Amniotic stem cell (primary cell): ENCODE results near the gene FNDC3B.
A peak's percentile ranks its signal among the peaks of the same experiment; 100 is the strongest.
"Not testable (repeated sequence)": the region's sequence is repeated elsewhere in the genome, so short reads cannot be mapped to it uniquely, and the experiment has no call there.

ENCODE experiments used
- DNase-seq: peaks from one replicate; lab custom pipeline; 2025; lab: John Stamatoyannopoulos, UW

The FNDC3B gene

GRCh38 chr3:172039436-172040077 lies at the start of gene FNDC3B:
FNDC3B (plus strand) TSS chr3:172039578; CDS start chr3:172112480, 72,902 bp downstream.
- DNase-seq, result peak; percentile 88

GRCh38 chr3:171990239-171990638 lies 49.1 kb upstream of the FNDC3B start:
- DNase-seq, result not testable (repeated sequence)

GRCh38 chr3:171991166-171991565 lies 48.2 kb upstream of the FNDC3B start:
- DNase-seq, result no peak

GRCh38 chr3:171994646-171995428 lies 44.5 kb upstream of the FNDC3B start:
- DNase-seq, result peak; percentile 61

DNA sequence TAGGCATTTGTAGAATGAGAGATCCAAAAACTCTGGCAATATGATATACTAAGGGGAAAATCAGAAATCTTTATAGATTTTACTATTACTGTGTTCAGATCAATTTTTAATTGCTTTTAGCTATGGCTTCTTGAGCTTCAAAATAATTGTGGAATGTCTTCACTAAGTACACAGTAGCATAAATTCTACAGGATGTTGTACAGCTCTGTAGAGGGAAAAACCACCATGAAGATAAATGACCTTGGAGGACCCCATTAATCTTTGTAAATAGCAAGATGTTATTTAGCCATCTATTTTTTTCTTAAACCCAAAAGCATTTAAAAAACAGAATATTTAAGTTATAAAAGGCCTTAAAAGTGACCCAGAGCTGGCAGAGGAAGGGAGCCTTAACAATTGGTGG lies 43.9 kb upstream of the FNDC3B start:
- DNase-seq, result no peak

DNA sequence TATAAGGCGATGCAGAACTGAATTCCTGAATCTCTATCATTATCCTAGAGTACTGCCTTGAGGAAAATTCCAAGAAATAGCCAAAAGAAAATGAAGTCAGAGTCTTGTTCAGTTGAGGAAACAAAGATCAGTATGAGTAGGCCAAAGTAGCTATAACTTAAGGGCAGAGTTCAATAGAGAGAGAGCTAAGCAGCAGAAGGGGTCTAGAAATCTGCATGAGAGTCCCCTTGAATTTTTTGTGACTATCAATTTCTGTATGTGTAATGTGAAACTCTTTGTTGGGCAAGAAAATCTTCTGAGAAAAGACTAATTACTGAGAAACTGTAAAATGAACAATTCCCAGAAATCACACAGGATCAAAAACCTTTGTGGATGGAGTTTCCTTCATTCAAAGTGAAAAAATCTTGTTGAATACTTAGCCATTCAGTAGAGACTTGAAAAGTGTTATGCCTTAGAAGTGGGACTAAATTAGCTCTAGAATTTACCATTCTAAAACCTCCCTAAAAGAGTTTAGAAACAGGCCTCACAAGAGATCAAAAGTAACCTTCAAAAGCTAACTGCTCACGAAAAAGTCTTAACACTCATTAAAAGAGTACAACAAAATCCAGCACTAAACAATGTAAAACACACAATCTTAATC lies 43.1 kb upstream of the FNDC3B start:
- no peak for DNase-seq

DNA sequence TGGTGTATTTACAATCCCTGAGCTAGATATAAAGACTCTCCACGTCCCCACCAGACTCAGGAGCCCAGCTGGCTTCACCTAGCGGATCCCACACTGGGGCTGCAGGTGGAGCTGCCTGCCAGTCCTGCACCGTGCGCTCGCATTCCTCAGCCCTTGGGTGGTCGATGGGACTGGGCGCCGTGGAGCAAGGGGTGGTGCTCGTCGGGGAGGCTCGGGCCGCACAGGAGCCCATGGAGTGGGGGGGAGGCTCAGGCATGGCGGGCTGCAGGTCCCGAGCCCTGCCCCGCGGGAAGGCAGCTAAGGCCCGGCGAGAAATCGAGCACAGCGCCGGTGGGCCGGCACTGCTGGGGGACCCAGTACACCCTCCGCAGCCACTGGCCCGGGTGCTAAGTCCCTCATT lies 40.6 kb upstream of the FNDC3B start:
- not testable (repeated sequence) for DNase-seq

GRCh38 chr3:172001616-172002015 lies 37.8 kb upstream of the FNDC3B start:
- DNase-seq, result not testable (repeated sequence)

GRCh38 chr3:172002512-172003078 lies 36.8 kb upstream of the FNDC3B start:
- no peak for DNase-seq

GRCh38 chr3:172003146-172003545 lies 36.2 kb upstream of the FNDC3B start:
- DNase-seq, result no peak

GRCh38 chr3:172007065-172007370 lies 32.4 kb upstream of the FNDC3B start:
- DNase-seq, result no peak

DNA sequence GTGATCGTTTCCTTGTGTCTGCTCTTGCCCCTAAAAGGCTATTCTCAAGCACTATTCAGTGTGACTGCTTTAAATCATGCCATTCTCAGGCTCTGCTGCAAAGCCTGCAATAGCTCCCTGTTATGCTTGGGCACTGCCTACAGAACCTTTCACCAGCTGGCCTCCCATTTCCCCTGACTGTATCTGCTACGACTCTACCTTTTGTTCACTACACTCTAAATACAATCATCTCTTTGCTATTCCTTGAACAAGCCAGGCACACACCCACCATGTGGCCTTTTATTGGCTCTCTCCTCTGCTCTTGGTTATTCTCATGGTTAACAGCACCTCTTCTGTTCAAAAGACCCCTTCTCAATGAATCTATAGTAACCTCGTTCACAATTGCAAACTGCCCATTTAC lies 29.6 kb upstream of the FNDC3B start:
- DNase-seq, result no peak

DNA sequence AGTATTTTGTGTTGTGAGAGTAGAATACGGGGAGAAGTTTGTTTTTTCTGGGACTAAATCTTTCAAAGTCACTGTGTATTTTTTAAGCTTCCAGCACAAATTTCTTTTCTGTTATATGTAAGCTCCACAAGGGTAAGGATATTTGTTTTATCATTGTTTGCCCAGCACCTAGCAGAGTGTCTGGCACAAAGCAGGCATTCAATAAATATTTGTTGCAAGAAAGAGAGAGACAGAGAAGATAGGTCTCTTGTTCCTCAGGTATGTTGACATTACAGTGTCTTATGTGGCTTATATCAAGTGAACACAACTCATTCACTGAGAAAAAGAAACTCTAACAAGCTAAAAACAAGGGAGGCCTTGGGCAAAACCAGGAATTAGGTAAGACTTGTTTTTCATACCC lies 26.6 kb upstream of the FNDC3B start:
- DNase-seq, result no peak

DNA sequence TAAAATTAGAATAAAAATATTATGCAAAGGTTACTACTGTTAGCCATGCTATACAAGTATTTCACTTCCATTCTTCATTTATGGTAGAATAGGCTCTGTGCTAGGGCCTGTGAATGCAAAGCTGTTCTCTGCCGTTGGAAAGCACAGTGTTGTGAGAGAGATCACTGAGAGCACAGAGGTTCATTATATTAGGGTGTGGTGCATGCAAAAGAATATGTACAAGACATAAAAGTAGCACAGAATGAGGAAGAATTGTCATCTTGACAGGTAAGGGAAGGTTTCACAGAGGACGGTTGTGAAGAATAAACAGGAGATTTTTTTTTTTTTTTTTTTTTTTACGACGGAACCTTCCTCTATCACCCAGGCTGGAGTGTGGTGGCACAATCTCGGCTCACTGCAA lies 25.2 kb upstream of the FNDC3B start:
- DNase-seq, result no peak

DNA sequence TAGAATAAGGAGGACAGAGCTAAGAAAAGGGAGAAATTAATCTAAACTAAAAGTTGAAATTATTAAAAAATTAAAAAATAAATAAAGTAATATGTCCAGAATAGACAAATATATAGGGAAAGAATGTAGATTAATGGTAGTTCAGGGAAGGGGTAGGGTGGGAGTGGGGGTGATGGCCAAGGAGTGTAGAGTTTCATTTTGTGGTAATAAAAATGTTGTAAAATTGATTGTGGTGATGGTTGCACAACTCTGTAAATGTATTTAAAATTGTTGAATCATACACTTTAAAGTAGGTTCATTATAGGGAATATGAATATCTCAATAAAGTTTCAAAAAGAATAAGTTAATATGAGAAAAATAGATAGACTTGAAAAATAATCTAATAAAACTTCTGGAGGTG lies 21.0 kb upstream of the FNDC3B start:
- no peak for DNase-seq

- DNase-seq, result no peak
Measured at GRCh38 chr3:172020763-172021162, 18.6 kb upstream of the FNDC3B start.

- DNase-seq, result no peak
Measured at GRCh38 chr3:172021164-172021563, 18.2 kb upstream of the FNDC3B start.

- DNase-seq, result no peak
Measured at GRCh38 chr3:172021859-172022258, 17.5 kb upstream of the FNDC3B start.

- no peak for DNase-seq
Measured at GRCh38 chr3:172023915-172024314, 15.5 kb upstream of the FNDC3B start.

DNA sequence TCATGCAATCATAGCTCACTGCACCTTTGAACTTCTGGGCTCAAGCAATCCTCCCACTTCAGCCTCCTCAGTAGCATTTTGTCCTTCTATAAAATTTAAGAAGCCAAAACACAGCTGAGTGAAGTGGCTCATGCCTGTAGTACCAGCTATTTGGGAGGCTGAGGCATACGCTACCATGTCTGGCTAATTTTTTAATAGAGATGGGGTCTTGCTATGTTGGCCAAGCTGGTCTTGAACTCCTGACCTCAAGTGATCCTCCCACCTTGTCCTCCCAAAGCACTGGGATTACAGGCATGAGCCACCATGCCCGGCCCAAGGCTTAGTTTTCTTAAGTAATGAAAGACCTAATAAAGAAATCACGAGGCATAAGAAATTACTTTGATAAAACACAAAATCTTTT lies 14.7 kb upstream of the FNDC3B start:
- DNase-seq, result no peak

GRCh38 chr3:172029425-172030098 lies 9.8 kb upstream of the FNDC3B start:
- DNase-seq, result no peak

DNA sequence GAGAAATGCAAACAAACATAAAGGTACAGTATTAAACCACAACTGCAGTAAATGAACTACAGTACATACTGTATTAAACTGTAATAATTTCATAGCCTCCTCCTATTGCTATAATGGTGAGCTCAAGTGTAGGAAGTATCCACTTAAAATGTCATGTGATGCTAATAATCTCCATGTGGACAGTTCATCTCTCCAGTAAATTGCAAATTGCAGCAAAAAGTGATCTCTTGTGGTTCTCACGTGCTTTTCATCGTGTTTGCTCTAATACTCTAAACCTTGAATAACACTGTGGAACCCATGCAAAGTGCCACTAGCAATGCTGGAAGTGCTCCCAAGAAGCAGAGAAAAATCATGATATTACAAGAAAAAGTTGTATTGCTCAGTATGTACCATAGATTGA lies 9.2 kb upstream of the FNDC3B start:
- DNase-seq, result no peak
